Measurements from ENCODE around the gene GALR2.
"Not testable (repeated sequence)": the region's sequence is repeated elsewhere in the genome, so short reads cannot be mapped to it uniquely, and the experiment has no call there.

GALR2 gene

DNA sequence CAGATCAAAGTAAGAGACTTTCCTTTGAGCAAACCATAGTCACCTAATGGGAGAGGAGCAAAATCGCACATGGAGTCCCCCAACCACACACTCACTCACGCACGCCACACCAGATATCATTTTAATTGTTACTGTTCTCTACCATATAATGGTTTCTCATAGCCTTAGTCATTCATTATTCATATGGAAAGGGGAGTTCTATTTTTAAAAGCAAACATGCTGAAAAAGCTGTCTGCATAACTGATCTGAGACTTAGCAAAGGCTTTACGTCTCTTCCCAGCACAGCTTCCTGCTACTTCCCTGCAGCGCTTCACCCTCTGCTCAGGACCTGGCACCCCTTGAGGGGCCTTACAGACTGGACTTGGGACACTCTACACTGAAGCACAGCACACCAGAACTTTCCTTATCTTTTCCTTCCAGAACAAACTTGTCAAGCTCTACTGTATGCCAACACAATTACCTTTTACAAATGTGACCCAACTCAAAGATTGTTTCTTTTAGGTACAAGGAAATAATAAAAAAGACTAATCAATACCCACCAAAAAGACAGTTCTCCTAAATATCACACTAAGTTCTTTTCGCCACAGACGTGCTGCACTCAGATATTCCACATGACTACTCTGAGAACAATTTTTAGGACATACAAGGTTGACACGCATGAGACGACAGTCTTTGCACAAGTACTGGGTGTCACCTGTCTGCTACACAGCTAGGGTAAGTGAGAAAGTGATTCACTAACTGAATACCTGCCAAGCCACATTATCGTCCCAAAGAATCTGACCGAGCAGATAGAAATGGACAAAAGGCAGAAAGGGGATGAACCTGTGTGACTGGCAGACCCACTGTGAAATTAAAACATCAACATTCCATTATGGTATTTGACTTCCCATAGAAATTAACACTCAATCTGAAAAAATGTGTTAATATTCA, 23.8 kb upstream of the GALR2 start:
- FAIRE-seq, result no peak

DNA sequence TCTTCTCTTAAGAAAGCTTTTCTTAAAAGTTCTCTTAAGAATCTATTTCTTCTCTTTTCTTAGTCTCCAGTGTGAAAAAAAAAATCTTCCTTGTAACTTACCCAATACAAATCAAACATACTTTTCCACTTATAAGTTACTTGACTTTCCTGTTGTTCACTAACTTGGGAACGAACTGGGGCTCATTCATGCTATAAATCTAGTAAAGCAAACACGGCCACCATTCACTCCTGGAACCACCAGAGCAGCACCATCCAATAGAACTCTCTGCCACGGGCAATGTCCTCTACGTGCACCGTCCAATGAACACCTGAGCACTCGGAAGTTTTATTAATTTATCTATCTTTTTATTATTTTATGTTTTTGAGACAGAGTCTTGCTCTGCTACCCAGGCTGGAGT, 23.0 kb upstream of the GALR2 start:
- FAIRE-seq, result no peak

DNA sequence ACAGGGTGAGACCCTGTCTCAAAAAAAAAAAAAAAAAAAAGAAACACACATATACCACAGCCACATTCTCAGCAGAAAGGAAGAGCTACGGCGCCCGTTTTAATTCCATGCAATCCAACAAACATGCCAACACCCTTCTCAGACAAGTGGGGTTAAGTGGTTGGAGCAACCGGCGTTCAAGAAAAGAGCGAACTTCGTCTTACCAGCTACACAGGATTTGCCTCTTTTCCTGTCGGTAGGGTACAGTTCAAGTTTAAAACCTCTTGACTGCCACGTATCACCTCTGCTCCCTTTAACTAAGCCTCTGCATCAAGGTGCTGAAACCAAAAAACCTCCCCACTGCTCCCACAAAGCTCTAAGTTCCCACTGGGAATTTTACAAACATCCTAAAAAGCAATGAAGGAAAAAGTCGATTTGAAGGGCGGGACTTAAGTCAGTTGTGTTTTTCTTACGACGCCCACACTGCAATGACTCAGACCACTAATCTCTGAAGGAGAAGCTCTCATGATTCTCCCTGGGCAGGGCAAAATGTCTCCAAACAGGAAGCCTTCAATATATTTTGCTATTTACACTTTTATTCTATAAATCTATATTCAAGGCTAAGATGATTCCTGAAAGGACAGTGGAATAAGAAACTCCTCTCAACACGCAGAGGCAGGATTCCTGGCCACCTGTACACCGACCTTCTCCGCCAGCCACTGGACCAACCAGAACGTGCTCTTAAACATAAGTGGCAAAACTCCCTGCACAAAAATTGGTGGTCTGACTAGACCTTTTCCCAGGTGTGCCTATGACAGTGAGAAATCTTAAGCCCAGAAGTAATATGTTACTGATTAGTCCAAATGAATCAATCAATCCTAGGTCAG, 21.1 kb upstream of the GALR2 start:
- FAIRE-seq, result no peak

DNA sequence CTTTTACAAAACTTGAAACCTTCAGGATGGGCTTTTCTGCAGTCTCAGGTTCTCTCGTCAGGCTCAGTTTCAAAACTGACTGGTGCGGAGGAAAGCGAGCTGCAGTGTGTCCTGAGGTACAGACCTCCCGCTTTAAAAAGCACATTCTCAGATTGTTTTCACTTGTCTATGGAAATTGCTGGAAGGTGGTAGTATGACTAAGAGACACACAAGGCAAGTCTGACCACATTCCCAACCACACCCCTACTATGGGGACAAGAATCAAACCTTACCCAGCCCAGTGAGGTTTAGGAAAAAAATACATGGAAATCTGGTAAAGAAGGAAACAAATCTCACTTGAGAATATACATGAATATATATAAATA, 20.5 kb upstream of the GALR2 start:
- FAIRE-seq, result no peak

DNA sequence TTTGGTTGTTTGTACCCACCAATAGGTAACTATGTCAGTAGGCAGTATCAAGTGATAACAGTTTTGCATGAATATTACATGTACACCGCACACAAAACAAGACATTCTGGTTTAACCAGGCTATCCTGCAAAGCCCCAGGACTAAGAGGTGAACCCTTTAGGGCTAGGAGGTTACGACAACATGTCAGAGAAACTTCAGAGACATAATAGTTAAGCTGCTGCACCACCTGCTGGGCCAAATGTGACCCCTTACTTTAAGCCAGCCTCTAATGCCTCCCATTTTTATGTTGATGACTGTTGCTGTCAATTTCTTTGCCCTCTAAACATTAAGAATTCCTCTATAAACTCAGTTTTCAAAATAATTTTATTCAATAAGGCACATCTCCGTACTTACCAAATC, 17.7 kb upstream of the GALR2 start:
- FAIRE-seq, result no peak

DNA sequence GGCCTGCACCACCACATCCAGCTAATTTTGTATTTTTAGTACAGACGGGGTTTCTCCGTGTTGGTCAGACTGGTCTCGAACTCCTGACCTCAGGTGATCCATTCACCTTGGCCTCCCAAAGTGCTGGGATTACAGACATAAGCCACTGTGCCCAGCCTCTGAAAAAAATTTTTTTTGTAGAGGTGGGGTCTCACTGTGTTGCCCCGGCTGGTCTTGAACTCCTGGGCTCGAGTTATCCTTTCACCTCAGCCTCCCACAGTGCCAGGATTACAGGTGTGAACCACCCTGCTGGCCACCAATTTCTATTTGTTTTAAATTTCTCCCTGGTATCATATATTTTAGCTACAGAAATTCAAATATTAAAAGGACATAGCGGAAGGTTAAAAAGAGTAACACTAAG, 16.3 kb upstream of the GALR2 start:
- FAIRE-seq, result not testable (repeated sequence)

DNA sequence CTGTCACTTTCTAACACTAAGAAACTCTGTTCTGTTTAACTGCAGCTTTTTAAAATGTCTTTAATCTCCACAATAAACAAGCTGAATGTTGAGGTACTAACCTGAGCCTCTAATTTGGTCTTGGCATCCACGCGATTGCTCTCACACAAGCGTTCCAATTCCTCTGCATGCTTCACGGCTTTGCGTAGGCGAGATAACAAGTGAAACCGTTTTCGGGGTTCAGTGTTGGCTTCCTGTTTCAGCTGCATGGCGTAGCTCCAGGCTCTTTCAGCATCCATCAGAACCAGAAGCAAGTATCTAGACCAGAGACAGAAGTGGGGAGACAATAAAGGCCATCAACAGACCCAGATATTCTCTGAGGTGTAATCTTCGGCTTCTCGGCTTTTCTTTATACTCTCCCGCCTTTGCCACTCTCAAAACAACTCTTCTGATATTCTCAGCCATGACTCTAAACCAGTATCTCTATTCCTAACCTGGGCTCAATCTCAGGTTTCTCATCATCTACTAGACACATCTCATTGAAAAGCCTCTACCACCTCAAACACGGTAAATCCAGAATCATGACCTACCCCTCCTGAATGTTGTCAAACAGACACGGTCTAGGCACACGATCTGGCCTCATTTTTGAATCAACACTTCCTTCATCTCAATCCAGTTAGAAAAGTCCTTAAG, 10.6 kb upstream of the GALR2 start:
- FAIRE-seq, result no peak

DNA sequence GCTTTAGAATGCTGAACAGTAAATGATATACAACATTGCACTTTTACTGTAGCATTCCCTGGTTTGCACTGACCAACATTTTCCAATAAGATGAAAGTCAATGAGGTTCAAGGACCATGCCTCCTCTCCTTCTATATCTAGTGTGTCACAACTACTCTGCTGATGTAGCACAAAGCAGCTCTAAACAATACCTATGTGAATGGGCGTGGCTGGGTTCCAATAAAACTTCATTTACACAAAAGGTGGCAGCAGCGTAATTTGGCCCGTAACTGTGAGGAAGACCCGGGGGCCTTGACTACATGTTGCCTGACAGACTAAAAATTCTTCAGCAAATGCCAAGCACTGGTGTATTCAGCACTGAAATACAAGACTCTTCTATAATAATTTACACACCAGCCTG, 8.8 kb upstream of the GALR2 start:
- FAIRE-seq, result no peak

DNA sequence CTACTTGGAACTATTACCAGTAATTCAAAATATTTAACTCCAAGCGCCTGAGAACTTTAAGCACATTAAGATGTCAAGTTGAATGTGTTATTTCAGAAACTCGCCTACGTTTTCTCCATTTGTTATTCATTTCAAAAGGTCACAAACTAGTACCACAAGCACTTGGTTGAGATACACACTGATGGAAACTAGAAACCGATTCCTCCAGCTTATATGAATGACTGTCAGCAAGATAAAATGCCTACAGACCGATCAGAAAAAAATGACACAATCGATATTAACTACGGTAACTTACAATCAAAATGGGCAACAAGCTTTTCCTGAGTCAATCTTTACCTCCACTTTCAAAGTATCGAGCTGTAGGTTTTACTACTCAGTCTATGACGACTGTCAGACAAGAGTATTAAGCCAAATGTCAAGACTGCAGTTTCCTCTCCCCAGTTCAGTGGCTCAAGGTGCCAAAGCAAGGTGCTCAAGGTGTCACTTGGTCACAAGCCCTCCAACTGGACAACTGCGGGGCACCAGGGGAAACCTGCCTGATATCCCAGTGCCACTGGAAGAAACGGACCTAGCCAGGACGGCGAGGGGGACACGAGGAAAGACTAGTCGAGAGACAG, 2.9 kb upstream of the GALR2 start:
- no peak for FAIRE-seq

DNA sequence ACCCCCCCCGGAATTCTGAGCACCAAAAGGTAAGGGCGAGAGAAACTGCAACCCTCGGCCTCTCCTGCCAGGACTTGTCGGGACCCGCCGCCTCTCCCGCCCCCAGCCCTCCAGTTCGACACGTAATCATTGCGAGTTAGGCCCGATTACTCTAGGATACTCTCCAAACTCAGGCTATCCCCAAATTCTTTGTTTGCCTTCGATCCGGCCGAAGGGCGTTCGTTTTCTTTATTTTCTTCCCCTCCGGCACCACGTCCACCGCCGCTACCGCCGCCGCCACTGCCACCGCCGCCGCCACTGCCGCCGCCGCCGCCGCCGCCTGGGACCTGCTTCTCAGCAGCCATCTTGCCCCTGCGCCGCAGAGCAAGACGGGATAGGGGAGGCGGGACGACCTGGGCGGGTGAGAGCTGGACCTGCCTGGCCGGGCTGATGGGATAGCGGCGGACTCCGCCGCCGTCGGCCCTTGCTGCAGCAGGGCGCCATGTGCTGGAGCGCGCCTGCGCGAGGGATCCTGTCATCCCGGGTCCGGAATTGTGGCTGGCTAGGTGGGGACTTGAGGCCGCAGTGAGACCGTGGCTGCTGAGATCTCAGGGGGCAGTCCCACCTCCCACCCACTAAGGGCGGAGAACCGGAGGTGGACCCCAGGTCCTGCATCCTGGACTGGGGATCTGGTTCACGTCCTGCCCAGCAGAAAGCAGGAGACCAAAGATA, 2.3 kb upstream of the GALR2 start, which contains the start of gene SRP68:
TSS of gene SRP68 (minus strand) at position 370 of the 711 bp plus-strand sequence. CDS start at position 344, 26 bp downstream.
- no peak for FAIRE-seq

DNA sequence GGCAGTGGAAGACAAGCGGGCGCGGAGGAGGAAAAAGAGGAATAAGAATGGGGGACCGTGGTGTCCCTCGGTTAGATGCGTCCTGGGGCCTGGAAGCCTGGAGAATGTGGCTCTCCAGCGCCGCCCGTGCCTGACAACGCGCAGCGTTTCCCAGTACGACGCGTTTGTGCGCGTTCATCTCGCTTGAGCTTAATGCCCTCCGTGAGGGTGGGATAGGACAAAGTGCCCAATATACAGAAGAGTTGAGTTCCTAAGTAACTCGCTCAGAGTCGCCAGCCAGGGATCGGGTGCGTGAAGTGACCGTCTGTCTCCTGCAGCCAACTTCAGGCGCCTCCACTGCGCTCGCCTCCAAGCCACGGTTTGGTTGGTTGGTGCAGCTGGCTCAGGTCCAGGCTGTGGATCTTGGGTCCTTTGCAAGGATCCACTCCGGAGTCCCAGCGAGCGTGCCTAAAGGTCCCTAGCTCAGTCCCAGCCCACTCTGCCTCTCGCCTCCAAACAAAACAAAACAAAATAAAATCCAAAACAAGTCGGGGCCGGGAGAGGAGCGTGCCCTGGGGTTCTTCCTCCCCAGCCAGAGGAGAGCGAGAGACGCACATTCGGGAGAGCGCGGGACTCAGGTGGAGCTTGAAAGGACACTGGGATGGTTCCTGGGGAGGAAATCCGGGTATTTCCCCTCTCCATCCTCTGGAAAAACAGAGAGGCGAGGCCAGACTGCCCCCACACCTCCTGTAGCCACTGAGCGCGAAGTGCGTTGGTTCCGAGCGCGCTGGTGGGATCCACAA, 974 bp downstream of the GALR2 start:
- FAIRE-seq, result no peak

DNA sequence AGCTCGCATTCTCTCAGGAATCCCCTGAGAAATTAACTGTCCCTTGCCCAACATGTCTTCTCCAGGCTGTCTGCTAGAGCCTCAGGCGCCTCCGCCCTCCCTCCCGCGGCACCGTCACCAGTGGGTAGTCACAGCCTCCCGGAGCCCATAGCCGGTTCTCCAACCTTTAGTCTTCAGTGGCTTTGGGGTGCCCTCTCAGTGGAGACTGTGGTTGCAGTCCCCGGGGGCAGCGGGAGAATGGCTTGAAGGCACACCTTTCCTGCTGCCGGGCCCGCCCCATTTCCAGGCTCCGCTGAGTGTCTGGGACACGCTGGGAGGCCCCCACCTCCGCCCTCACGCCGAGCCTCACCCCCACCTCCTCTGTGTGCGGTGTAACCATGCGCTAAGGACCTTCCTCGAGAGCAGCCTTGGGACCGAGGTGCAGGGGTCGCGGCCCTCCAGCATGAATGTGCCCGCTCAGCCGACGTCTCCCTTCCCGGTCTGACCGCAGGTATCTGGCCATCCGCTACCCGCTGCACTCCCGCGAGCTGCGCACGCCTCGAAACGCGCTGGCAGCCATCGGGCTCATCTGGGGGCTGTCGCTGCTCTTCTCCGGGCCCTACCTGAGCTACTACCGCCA, 1.7 kb downstream of the GALR2 start:
- FAIRE-seq, result no peak

DNA sequence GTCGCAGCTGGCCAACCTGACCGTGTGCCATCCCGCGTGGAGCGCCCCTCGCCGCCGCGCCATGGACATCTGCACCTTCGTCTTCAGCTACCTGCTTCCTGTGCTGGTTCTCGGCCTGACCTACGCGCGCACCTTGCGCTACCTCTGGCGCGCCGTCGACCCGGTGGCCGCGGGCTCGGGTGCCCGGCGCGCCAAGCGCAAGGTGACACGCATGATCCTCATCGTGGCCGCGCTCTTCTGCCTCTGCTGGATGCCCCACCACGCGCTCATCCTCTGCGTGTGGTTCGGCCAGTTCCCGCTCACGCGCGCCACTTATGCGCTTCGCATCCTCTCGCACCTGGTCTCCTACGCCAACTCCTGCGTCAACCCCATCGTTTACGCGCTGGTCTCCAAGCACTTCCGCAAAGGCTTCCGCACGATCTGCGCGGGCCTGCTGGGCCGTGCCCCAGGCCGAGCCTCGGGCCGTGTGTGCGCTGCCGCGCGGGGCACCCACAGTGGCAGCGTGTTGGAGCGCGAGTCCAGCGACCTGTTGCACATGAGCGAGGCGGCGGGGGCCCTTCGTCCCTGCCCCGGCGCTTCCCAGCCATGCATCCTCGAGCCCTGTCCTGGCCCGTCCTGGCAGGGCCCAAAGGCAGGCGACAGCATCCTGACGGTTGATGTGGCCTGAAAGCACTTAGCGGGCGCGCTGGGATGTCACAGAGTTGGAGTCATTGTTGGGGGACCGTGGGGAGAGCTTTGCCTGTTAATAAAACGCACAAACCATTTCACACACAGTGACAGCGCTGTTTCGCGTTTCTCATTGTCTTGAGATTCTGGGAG, 2.4 kb downstream of the GALR2 start:
- no peak for FAIRE-seq

DNA sequence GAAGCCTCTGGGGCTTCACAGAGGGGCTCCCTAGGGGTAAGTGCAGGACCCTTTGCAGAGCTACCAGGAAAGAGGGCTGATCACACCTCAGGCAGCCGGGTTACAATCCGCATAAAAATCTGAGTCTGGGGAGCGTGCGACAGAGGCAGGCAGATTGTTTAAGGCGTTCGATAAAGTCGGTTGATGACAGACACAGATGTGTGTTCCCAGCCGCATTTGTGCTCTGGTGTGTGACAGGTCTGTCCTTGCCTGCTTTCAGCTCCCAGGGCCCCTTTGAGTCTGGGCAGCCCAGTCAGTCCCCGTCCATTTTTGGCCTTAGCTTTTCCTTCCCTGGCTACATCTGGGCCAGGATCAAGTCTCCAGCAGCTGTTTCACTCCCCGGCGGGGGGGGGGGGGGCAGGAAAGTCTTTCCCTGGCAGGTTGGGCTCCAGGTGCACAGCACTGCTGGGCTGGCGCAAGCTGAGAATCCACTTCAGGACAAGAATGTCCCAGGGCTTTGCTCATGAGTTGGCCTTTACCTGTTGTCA, 3.1 kb downstream of the GALR2 start:
- no peak for FAIRE-seq

DNA sequence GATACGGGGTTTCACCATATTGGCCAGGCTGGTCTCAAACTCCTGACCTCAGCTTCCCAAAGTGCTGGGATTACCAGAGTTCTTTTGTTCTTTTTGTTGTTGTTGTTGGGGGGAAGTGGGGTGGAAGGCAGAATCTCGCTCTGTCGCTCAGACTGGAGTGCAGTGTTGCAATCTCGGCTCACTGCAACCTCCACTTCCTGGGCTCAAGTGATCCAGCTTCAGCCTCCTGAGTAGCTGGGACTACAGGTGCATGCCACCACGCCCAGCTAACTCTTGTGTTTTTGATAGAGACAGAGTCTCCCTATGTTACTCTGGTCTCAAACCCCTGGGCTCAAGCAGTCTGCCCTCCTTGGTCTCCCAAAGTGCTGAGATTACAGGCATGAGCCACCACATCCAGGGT, 3.8 kb downstream of the GALR2 start:
- FAIRE-seq, result not testable (repeated sequence)

DNA sequence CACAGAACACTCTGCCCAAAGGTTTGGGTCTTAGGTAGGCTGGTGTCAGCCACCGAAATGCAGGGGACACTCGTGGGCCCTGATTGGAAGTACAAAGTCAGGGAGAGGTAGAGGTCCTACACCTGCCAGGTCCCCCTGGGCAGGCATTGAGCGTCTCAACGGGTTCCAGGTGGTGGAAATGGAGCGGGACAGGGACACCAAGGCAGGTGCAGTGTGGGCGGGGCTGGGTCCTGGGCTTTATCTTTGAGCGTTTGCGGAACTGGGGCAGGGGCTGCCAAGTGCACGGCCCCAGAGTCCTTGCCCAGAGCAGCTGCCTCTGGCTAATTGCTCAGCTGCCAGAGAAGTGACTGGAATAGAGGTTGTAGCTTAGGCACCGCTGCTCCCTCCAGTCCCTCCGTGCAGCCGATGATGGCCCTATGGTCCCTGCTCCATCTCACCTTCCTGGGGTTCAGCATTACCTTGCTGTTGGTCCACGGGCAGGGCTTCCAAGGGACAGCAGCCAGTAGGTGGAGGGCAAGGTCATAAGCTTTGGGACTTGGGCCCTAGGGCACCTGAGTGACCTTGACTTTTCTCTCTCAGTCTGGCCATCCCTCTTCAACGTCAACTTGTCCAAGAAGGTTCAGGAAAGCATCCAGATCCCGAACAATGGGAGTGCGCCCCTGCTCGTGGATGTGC, 4.4 kb downstream of the GALR2 start, which contains the start of gene ZACN:
TSS of gene ZACN (plus strand) at position 323 of the 675 bp plus-strand sequence. CDS start at position 406, 83 bp downstream.
- no peak for FAIRE-seq

DNA sequence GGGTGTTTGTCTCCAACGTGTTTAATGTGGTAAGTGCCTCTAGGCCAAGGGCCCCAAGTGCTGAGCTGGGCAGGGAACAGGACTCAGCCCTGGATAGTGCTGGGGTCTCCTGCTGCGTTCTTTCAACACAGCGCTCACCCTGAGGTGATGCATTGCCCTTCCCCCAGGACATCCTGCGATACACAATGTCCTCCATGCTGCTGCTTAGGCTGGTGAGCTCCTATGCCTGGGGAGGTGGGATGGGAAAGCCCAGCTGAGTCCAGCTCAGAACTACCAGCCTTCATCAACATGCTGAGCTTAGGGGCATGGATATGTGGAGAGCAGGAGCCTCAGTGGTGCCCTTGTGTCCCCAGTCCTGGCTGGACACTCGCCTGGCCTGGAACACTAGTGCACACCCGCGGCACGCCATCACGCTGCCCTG, 5.0 kb downstream of the GALR2 start:
- FAIRE-seq, result no peak

DNA sequence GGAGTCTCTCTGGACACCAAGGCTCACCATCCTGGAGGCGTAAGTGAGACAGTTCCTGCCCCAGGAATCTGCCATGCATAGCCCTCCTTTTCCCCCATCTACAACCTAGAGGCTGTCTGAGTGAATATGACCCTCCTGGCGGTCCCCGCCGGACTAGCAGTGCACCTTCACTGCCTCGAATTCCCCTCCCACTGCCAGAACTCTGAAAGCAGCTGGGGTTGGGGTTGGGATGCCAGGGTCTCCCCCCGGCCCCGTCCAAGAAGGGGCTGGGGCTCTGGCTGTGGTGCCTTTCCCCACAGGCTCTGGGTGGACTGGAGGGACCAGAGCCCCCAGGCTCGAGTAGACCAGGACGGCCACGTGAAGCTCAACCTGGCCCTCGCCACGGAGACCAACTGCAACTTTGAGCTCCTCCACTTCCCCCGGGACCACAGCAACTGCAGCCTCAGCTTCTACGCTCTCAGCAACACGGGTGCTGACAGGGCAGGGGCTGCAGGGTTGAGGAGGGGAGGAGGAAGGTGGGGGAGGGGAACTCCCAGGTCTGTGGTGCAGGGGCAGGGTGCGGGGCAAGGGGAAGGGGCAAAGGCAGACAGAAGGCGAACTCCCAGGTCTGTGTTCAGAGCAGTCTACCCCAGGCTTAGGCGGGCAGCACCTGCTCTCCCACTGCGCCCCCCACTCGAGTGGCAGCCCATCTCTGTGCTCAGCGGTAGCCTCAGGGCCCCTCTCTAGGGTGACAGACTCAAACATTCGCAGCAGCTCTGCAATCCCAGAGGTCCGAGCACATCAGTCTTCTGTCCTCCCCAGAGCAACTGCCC, 5.6 kb downstream of the GALR2 start:
- FAIRE-seq, result no peak

Data from endometrium (tissue), 2 donors.